Gastrocnemius medialis (tissue), 4 donors: ENCODE data around the gene SLC30A4. TPM values are rescaled to one million over a fixed set of nuclear protein-coding genes. Genes with fewer than 3 reads are reported as not detected.

Experiments
- ATAC-seq, 2 donors: fragments of 150-250 bp; one replicate each; pipeline ENCODE4 v1.9.1; 2016
- DNase-seq, 2 donors: peaks; one replicate each; pipeline ENCODE4 v3.0.0-alpha.2; 2019
- H3K27ac ChIP-seq, 4 donors: fragments of 200-600 bp; sonication (generic); 1 replicate in 1 of 4; 2 replicates in 3 of 4; pipeline ENCODE4 v1.5.1; 2016 to 2018; ENCODE audit warnings: mild to moderate bottlenecking in 2 of 4, moderate library complexity in 1 of 4
- H3K27me3 ChIP-seq, 3 donors: fragments of 200-600 bp; sonication (generic) in 2 of 3; 1 replicate in 1 of 3; 2 replicates in 2 of 3; pipeline versions ENCODE4 v1.5.1 to v1.6.0; 2016 to 2019; ENCODE audit warnings: mild to moderate bottlenecking in 1 of 3, moderate library complexity in 1 of 3
- H3K36me3 ChIP-seq, 2 donors: fragments of 200-600 bp; sonication (generic) in 1 of 2; one replicate each; pipeline ENCODE4 v1.5.1; 2017 to 2018
- H3K4me1 ChIP-seq, 2 donors: fragments of 200-600 bp; sonication (generic) in 1 of 2; one replicate each; pipeline ENCODE4 v1.5.1; 2016 to 2017; ENCODE audit warnings: mild to moderate bottlenecking in 2 of 2
- H3K4me3 ChIP-seq, 4 donors: fragments of 200-600 bp; sonication (generic) in 3 of 4; 1 replicate in 1 of 4; 2 replicates in 3 of 4; pipeline ENCODE4 v1.5.1; 2016 to 2019; ENCODE audit warnings: mild to moderate bottlenecking in 2 of 4
- H3K9me3 ChIP-seq, 3 donors: fragments of 200-600 bp; sonication (generic) in 2 of 3; 1 replicate in 1 of 3; 2 replicates in 2 of 3; pipeline ENCODE4 v1.5.1; 2016 to 2019
- POLR2A ChIP-seq, 2 donors: fragments of 450-650 bp; IDR thresholded peaks; one replicate each; pipeline ENCODE4 v1.6.1; 2017; ENCODE audit warnings: antibody characterized with exemption in 2 of 2, mild to moderate bottlenecking in 2 of 2, moderate library complexity in 2 of 2
- in situ Hi-C, 4 donors: fragments of 200-750 bp; cut with MboI; loops; one replicate each; pipeline versions ENCODE4 v1.15.0 to v1.8.0; 2017; ENCODE audit warnings: low sequenced_read_pairs in 4 of 4
- intact Hi-C: fragments of 100-400 bp; cut with DNase I; formaldehyde crosslinking; loops from one replicate; pipeline ENCODE4 v1.15.1; 2023; ENCODE audit warnings: low total_unique reads
- total RNA-seq, 4 donors: library from RNA; depleted of rRNA; stranded (reverse); fragments of >200 nt; gene quantifications; one replicate each; pipeline versions ENCODE4 v1.1.0 to v1.2.3, GENCODE V29; 2016
- TF ChIP-seq, protein P1 (sequence below), 5 experiments: fragments of 450-650 bp in 3 of 5; fragments of 200-600 bp in 2 of 5; sonication (generic) in 2 of 5; IDR thresholded peaks in 4 of 5; conservative IDR thresholded peaks in 1 of 5; 1 replicate in 4 of 5; 2 replicates in 1 of 5; pipeline ENCODE4 v1.5.1; 2016 to 2019; ENCODE audit warnings: antibody characterized with exemption in 5 of 5, mild to moderate bottlenecking in 3 of 5, moderate library complexity in 3 of 5

Gene SLC30A4
- total RNA-seq, 4 donors from 2014 or later: 1.4 to 2.3 (median 1.7) TPM

DNA sequence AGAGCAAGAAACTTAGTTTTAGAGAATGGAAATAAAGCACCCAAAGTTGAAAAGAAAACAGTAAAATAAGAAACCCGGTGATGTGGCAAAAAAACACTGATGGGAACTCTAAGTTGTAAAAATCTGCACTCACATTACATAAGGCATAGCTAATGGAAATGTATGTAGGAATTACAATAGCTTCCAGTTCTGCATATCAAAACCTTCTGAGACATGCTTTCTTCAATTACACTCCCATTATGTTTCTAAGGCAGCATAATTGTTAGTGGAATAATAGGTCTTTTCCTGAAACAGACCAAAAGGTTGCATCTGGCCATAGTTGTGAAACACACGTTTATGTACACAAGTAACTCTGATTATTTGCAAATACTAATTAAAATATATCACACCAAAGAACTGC lies 41.4 kb downstream of the SLC30A4 start:
- Histone ChIP-seq H3K27me3 (no peaks in the 10 kb centered on the region), H3K36me3 (peaks cover 0 to 8% of the 10 kb centered on the region in 2 donors), H3K4me1 (no peaks in the 10 kb centered on the region), H3K9me3 (no peaks in the 10 kb centered on the region), H3K4me3 (no peak overlapping the region), H3K27ac (no peak overlapping the region)
- no peak for DNase-seq
- no peak for TF ChIP-seq POLR2A (IDR thresholded peaks at IDR 0.05)
- TF ChIP-seq, protein P1, sequence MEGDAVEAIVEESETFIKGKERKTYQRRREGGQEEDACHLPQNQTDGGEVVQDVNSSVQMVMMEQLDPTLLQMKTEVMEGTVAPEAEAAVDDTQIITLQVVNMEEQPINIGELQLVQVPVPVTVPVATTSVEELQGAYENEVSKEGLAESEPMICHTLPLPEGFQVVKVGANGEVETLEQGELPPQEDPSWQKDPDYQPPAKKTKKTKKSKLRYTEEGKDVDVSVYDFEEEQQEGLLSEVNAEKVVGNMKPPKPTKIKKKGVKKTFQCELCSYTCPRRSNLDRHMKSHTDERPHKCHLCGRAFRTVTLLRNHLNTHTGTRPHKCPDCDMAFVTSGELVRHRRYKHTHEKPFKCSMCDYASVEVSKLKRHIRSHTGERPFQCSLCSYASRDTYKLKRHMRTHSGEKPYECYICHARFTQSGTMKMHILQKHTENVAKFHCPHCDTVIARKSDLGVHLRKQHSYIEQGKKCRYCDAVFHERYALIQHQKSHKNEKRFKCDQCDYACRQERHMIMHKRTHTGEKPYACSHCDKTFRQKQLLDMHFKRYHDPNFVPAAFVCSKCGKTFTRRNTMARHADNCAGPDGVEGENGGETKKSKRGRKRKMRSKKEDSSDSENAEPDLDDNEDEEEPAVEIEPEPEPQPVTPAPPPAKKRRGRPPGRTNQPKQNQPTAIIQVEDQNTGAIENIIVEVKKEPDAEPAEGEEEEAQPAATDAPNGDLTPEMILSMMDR (IDR thresholded peaks at IDR 0.05 in 4 of 5, conservative IDR thresholded peaks at IDR 0.05 in 1 of 5): no peak
- no peak for ATAC-seq
- intact Hi-C loops (no loop called here), in situ Hi-C loops (no loop called here)

DNA sequence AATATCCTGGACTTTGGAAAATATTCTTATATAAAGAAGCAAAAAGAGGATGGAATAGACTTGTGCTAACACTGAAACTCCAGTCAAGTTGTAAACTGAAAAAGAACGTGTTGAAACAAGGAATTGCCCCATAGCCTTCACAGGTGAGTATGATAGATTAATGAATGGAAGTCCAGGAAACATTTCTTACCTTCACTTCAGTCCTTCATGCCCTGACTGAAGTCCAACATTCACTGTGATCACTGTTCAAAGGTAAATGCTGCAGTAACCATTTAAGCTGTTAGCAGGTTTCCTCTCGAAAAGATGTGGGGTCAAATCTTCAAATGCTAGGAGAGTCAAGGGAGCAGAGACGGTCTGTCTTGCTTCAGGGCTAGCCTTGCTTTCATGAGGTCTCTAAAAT lies 46.1 kb downstream of the SLC30A4 start:
- no peak for DNase-seq
- Histone ChIP-seq H3K4me3 (no peak overlapping the region), H3K4me1 (no peaks in the 10 kb centered on the region), H3K27ac (no peak overlapping the region), H3K27me3 (peaks cover 0 to 3% (median 2%) of the 10 kb centered on the region in 3 donors), H3K9me3 (no peaks in the 10 kb centered on the region), H3K36me3 (no peaks in the 10 kb centered on the region)
- TF ChIP-seq, protein P1 (IDR thresholded peaks at IDR 0.05 in 4 of 5, conservative IDR thresholded peaks at IDR 0.05 in 1 of 5): no peak
- TF ChIP-seq POLR2A (IDR thresholded peaks at IDR 0.05): no peak
- in situ Hi-C loops (no loop called here), intact Hi-C loops (no loop called here)
- no peak for ATAC-seq

DNA sequence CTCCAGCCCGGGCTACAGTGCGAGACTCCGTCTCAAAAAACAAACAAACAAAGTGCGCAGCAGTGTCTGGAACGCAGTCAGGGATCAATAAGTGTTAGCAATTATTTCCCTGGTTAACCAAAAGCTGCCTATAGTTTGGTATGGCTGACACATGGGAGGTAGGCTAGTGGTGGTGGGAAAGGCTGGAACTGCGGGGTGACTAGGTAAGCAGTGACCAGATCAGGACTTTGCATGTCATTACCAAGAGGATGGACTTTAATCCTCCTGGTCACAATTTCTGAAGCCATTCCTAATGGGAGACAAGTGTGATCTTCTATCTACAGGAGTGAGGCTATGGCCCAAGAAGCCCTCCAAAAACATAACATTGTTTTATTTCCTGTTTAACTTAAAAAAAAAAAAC lies 47.8 kb downstream of the SLC30A4 start:
- Histone ChIP-seq H3K27me3 (peaks cover 5 to 9% (median 5%) of the 10 kb centered on the region in 3 donors), H3K4me1 (no peaks in the 10 kb centered on the region), H3K36me3 (no peaks in the 10 kb centered on the region), H3K9me3 (no peaks in the 10 kb centered on the region), H3K27ac (no peak overlapping the region), H3K4me3 (no peak overlapping the region)
- ATAC-seq (no peak), DNase-seq (no peak)
- intact Hi-C loops: no loop called here
- in situ Hi-C loops: loop anchor here in 1 of 4 donors (25.0 kb wide), 1 partner anchor 138 kb away; no protein-coding TSS in a partner anchor
- TF ChIP-seq, protein P1 (IDR thresholded peaks at IDR 0.05 in 4 of 5, conservative IDR thresholded peaks at IDR 0.05 in 1 of 5): no peak
- no peak for TF ChIP-seq POLR2A (IDR thresholded peaks at IDR 0.05)

DNA sequence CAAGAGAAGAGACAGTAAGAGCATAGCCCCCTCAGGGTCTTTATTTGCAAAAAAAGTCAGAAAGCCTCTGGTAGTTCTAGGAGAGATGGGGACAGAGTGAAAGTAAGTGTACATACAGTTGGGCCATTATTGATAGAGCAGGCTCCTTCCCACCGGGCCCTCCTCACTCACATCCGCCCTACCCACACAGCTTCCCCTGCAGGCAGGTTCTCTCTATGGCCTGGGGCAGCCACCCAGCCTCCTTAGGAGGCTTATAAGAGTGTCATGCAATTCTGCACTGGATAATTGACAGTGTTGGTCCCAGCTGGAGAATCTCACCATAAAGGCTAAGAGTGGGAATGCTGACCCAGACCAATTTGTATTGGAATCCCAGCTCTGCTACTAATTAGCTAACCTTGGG lies 49.5 kb downstream of the SLC30A4 start:
- no peak for DNase-seq
- H3K4me1 ChIP-seq: no peaks in the 10 kb centered on the region
- no peaks in the 10 kb centered on the region for H3K9me3 ChIP-seq
- H3K27ac ChIP-seq: no peak overlapping the region
- peaks cover 5 to 10% (median 9%) of the 10 kb centered on the region in 3 donors for H3K27me3 ChIP-seq
- H3K36me3 ChIP-seq: no peaks in the 10 kb centered on the region
- TF ChIP-seq, protein P1 (IDR thresholded peaks at IDR 0.05 in 4 of 5, conservative IDR thresholded peaks at IDR 0.05 in 1 of 5): no peak
- no peak for TF ChIP-seq POLR2A (IDR thresholded peaks at IDR 0.05)
- H3K4me3 ChIP-seq: no peak overlapping the region
- no peak for ATAC-seq
- intact Hi-C loops (no loop called here), in situ Hi-C loops (loop anchor here in 1 of 4 donors (25.0 kb wide), 1 partner anchor 139 kb away; no protein-coding TSS in a partner anchor)

DNA sequence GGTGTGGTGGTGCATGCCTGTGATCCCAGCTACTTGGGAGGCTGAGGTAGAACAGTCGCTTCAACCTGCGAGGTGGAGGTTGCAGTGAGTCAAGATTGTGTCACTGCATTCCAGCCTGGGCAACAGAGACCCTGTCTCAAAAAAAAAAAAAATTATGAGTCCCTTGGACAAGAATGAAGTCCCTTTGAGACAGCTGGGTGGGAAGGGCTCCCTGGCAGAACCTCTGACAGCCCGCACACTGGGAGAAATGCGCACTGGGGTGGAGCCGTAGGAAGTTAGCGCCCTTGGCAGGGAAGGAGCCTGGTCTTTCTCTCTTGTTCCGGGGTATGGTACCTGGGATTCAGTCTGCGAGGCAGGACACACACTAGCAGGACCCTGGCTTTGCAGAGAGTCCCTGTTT lies 51.4 kb downstream of the SLC30A4 start:
- DNase-seq (no peak), ATAC-seq (no peak)
- TF ChIP-seq, protein P1 (IDR thresholded peaks at IDR 0.05 in 4 of 5, conservative IDR thresholded peaks at IDR 0.05 in 1 of 5): no peak
- TF ChIP-seq POLR2A (IDR thresholded peaks at IDR 0.05): no peak
- intact Hi-C loops: no loop called here
- no peak overlapping the region for H3K4me3 ChIP-seq
- no peaks in the 10 kb centered on the region for H3K4me1 ChIP-seq
- in situ Hi-C loops: loop anchor here in 1 of 4 donors (25.0 kb wide), 1 partner anchor 141 kb away; no protein-coding TSS in a partner anchor
- H3K27me3 ChIP-seq: peaks cover 5 to 10% (median 9%) of the 10 kb centered on the region in 3 donors
- H3K36me3 ChIP-seq: no peaks in the 10 kb centered on the region
- H3K27ac ChIP-seq: no peak overlapping the region
- H3K9me3 ChIP-seq: no peaks in the 10 kb centered on the region
